Stimulated activated CD4-positive, alpha-beta T cell treated with anti-CD3 and anti-CD28 coated beads, TNF-alpha, amount 100 ng/mL, for 1 hour (primary cell): Measurements from ENCODE around the gene CDC42SE1.

Experiments
- DNase-seq, 3 donors: peaks; one replicate each; pipeline ENCODE4 v3.0.0-alpha.2; 2020; ENCODE audit warnings: low read depth in 3 of 3, low spot score in 1 of 3

The CDC42SE1 gene

GRCh38 chr1:151009674-151010345 lies 49.6 kb downstream of the CDC42SE1 start:
- no peak for DNase-seq

- no peak for DNase-seq
Measured at GRCh38 chr1:151009206-151009587, 50.2 kb downstream of the CDC42SE1 start.

GRCh38 chr1:151008244-151009205 lies 50.9 kb downstream of the CDC42SE1 start, which contains the start of gene PRUNE1:
TSS of gene PRUNE1 (plus strand) at chr1:151008449. CDS start at chr1:151008633, 184 bp downstream.
- DNase-seq: peak; percentile 87 to 92 (median 92)

- no peak for DNase-seq
Measured at GRCh38 chr1:151007853-151008243, 51.6 kb downstream of the CDC42SE1 start.

GRCh38 chr1:151006327-151007052 lies 52.9 kb downstream of the CDC42SE1 start, which contains the start of gene MINDY1:
TSS of gene MINDY1 (minus strand) at chr1:151006902. CDS start at chr1:151002617, 4,285 bp downstream.
- no peak for DNase-seq

- no peak for DNase-seq
Measured at GRCh38 chr1:151005729-151006319, 53.6 kb downstream of the CDC42SE1 start.

- no peak for DNase-seq
Measured at GRCh38 chr1:151003180-151003579, 56.2 kb downstream of the CDC42SE1 start.

GRCh38 chr1:151002611-151003010 lies 56.8 kb downstream of the CDC42SE1 start:
- DNase-seq: no peak

- DNase-seq: no peak
Measured at GRCh38 chr1:151002051-151002450, 57.4 kb downstream of the CDC42SE1 start.

GRCh38 chr1:151001602-151002001 lies 57.8 kb downstream of the CDC42SE1 start:
- DNase-seq: no peak
